Measurements from ENCODE around the gene MYH4. TPM values are rescaled to one million over a fixed set of nuclear protein-coding genes. Genes with fewer than 3 reads are reported as not detected.

MYH4 gene
- total RNA-seq: not detected

GRCh38 chr17:10469459-10469858, at the start of gene MYH4:
TSS of gene MYH4 (minus strand) at chr17:10469559. CDS start at chr17:10466745, 2,814 bp downstream.
- Mint-ChIP-seq H3K4me3 (no peak within 1 kb of the TSS), H3K27me3 (no peaks in the 10 kb centered on the region), H3K9me3 (no peaks in the 10 kb centered on the region), H3K36me3 (ENCODE audit: low read depth) (no peaks in the 10 kb centered on the region), H3K27ac (no peak within 1 kb of the TSS), H3K4me1 (no peaks in the 10 kb centered on the region)
- CTCF ChIA-PET: no interaction called here
- DNase-seq: no peak
- POLR2A ChIA-PET: no interaction called here

- no peaks in the 10 kb centered on the region for H3K36me3 Mint-ChIP-seq (ENCODE audit: low read depth)
- H3K27ac Mint-ChIP-seq: no peak within 1 kb of the TSS
- DNase-seq: no peak
- no peak within 1 kb of the TSS for H3K4me3 Mint-ChIP-seq
- no peaks in the 10 kb centered on the region for H3K9me3 Mint-ChIP-seq
- ChIA-PET CTCF (interaction anchor here (0.6 to 0.7 kb wide), 2 partner anchors 84 to 310 kb away, joined by 3 read pairs; no protein-coding TSS in a partner anchor), POLR2A (no interaction called here)
- no peaks in the 10 kb centered on the region for H3K4me1 Mint-ChIP-seq
- no peaks in the 10 kb centered on the region for H3K27me3 Mint-ChIP-seq
These were observed 49.1 kb upstream of the MYH4 start, which contains the start of gene MYH1 for GRCh38 chr17:10518271-10519037. TSS of gene MYH1 (minus strand) at chr17:10518542. CDS start at chr17:10516642, 1,900 bp downstream.

- DNase-seq: no peak
- Mint-ChIP-seq H3K9me3 (no peaks in the 10 kb centered on the region), H3K27ac (no peak overlapping the region), H3K27me3 (no peaks in the 10 kb centered on the region), H3K36me3 (ENCODE audit: low read depth) (no peaks in the 10 kb centered on the region), H3K4me3 (no peak overlapping the region), H3K4me1 (no peaks in the 10 kb centered on the region)
- POLR2A ChIA-PET: no interaction called here
- CTCF ChIA-PET: no interaction called here
These were observed 47.3 kb upstream of the MYH4 start for GRCh38 chr17:10516638-10517037.

DNA sequence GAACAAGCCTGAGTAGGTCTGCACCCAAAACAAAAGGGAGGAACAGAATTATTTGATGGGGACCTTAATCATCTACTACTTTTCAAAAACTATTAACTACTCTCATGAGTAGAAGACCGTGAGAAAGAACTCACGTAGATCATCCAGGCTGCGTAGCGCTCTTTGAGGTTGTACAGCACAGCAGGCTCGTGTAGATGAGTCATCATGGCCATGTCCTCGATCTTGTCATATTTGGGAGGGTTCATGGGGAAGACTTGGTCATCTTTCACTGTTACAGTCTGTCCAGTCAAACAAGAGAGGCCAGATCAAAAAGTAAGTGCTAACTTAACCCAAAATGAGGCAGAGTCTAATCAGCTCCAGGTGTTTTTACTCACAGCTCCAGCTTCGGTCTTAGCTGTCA, 46.7 kb upstream of the MYH4 start:
- no peak for DNase-seq
- Mint-ChIP-seq H3K27me3 (no peaks in the 10 kb centered on the region), H3K9me3 (no peaks in the 10 kb centered on the region), H3K4me3 (no peak overlapping the region), H3K4me1 (no peaks in the 10 kb centered on the region), H3K36me3 (ENCODE audit: low read depth) (no peaks in the 10 kb centered on the region), H3K27ac (no peak overlapping the region)
- POLR2A ChIA-PET: no interaction called here
- CTCF ChIA-PET: no interaction called here

- H3K27me3 Mint-ChIP-seq: no peaks in the 10 kb centered on the region
- ChIA-PET POLR2A (no interaction called here), CTCF (no interaction called here)
- H3K27ac Mint-ChIP-seq: no peak overlapping the region
- DNase-seq: no peak
- no peaks in the 10 kb centered on the region for H3K9me3 Mint-ChIP-seq
- no peak overlapping the region for H3K4me3 Mint-ChIP-seq
- H3K4me1 Mint-ChIP-seq: no peaks in the 10 kb centered on the region
- no peaks in the 10 kb centered on the region for H3K36me3 Mint-ChIP-seq (ENCODE audit: low read depth)
These were observed 44.1 kb upstream of the MYH4 start for GRCh38 chr17:10513299-10514067.

DNA sequence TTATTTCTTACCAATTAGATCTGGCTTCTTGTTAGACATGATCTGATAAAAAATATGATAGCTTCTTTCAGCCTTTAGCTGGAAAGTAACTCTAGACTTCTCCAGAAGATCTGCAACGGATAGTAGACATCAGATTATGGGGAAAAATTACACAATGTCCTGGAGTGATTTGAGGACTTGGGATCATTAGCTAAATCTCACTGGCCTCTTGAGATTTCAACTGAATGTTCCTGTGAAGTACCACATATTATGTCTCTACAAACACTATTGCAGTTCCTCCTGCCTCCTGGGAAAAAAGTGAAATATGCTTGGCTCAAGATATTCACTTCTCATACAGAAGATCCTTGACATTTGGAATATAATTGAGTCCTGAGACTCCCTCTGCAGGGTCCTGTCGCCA, 43.5 kb upstream of the MYH4 start:
- no peaks in the 10 kb centered on the region for H3K4me1 Mint-ChIP-seq
- H3K4me3 Mint-ChIP-seq: no peak overlapping the region
- no peak overlapping the region for H3K27ac Mint-ChIP-seq
- H3K36me3 Mint-ChIP-seq (ENCODE audit: low read depth): no peaks in the 10 kb centered on the region
- no peaks in the 10 kb centered on the region for H3K9me3 Mint-ChIP-seq
- DNase-seq: no peak
- ChIA-PET CTCF (no interaction called here), POLR2A (no interaction called here)
- no peaks in the 10 kb centered on the region for H3K27me3 Mint-ChIP-seq

DNA sequence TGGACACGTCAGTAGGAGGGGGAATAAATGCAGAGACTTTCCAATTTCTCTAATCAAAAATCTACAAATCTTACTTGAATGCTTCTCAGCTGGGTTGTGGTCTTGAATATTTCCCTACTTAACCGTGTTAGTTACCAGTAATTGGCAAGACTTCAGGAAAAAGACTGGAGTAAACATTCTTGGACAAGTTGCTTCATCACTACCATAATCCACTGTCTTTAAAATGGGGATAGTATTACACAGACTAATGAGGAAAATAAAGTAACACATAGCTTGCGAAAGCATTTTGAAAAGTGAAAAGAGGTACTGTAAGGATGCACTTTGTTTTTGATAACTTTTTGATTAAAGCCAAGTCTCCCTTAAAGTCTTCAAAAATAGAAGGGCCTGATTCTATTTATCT, 30.6 kb upstream of the MYH4 start:
- ChIA-PET POLR2A (no interaction called here), CTCF (no interaction called here)
- H3K4me3 Mint-ChIP-seq: no peak overlapping the region
- H3K27ac Mint-ChIP-seq: no peak overlapping the region
- peaks cover 1% of the 10 kb centered on the region for H3K27me3 Mint-ChIP-seq
- H3K36me3 Mint-ChIP-seq (ENCODE audit: low read depth): no peaks in the 10 kb centered on the region
- no peak for DNase-seq
- no peaks in the 10 kb centered on the region for H3K9me3 Mint-ChIP-seq
- no peaks in the 10 kb centered on the region for H3K4me1 Mint-ChIP-seq

GRCh38 chr17:10492004-10492403, 22.6 kb upstream of the MYH4 start:
- no peaks in the 10 kb centered on the region for H3K36me3 Mint-ChIP-seq (ENCODE audit: low read depth)
- POLR2A ChIA-PET: no interaction called here
- no peaks in the 10 kb centered on the region for H3K27me3 Mint-ChIP-seq
- CTCF ChIA-PET: no interaction called here
- no peak overlapping the region for H3K27ac Mint-ChIP-seq
- no peak for DNase-seq
- peaks cover 22% of the 10 kb centered on the region for H3K9me3 Mint-ChIP-seq
- H3K4me1 Mint-ChIP-seq: no peaks in the 10 kb centered on the region
- no peak overlapping the region for H3K4me3 Mint-ChIP-seq

- DNase-seq: no peak
- CTCF ChIA-PET: no interaction called here
- Mint-ChIP-seq H3K36me3 (ENCODE audit: low read depth) (peaks cover 2% of the 10 kb centered on the region), H3K27ac (no peak overlapping the region), H3K4me1 (no peaks in the 10 kb centered on the region), H3K4me3 (no peak overlapping the region), H3K27me3 (no peaks in the 10 kb centered on the region), H3K9me3 (peaks cover 27% of the 10 kb centered on the region)
- POLR2A ChIA-PET: no interaction called here
These were observed 12.9 kb upstream of the MYH4 start for GRCh38 chr17:10482252-10482651.

DNA sequence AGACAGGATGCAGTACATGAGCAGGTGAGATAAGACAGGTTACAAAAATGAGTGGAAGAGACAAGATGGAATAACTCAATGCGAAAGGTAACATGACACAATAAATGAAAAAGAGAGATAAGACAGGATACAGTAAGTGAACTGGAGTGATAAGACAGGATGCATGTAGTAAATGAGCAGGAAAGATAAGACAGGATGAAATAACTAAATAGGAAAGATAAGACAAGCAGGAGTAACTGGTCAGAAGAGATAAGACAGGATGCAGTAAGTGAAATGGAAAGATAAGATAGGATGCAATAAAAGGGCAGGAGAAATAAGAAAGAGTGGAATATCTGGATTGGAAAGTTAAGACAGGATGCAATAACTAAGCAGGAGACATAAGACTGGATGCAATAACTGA, 8.3 kb upstream of the MYH4 start:
- no peak overlapping the region for H3K27ac Mint-ChIP-seq
- ChIA-PET CTCF (no interaction called here), POLR2A (no interaction called here)
- DNase-seq: no peak
- H3K9me3 Mint-ChIP-seq: peaks cover 5% of the 10 kb centered on the region
- no peaks in the 10 kb centered on the region for H3K4me1 Mint-ChIP-seq
- no peaks in the 10 kb centered on the region for H3K27me3 Mint-ChIP-seq
- H3K36me3 Mint-ChIP-seq (ENCODE audit: low read depth): no peaks in the 10 kb centered on the region
- H3K4me3 Mint-ChIP-seq: no peak overlapping the region

DNA sequence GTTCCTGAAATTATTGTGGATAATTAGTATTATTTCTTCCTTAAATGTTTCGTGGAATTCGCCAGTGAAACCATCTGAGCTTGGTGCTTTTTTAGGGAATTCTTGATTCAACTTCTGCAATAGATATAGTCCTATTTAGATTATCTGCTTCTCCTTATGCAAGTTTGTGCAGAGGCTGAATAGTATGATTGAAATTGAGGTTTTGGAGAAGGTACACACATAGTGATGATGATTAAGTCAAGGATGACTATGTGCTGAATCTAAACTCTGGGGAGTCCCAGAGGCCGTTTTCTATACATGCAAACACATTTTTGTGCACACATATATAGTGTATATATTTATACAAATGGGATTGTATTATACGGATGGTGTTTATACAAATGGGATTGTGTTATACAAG, 5.2 kb upstream of the MYH4 start:
- no peak overlapping the region for H3K4me3 Mint-ChIP-seq
- no peak overlapping the region for H3K27ac Mint-ChIP-seq
- no peaks in the 10 kb centered on the region for H3K27me3 Mint-ChIP-seq
- DNase-seq: no peak
- H3K4me1 Mint-ChIP-seq: no peaks in the 10 kb centered on the region
- H3K36me3 Mint-ChIP-seq (ENCODE audit: low read depth): no peaks in the 10 kb centered on the region
- H3K9me3 Mint-ChIP-seq: no peaks in the 10 kb centered on the region
- ChIA-PET POLR2A (no interaction called here), CTCF (no interaction called here)

- H3K4me1 Mint-ChIP-seq: no peaks in the 10 kb centered on the region
- DNase-seq: no peak
- H3K9me3 Mint-ChIP-seq: no peaks in the 10 kb centered on the region
- ChIA-PET POLR2A (no interaction called here), CTCF (no interaction called here)
- no peaks in the 10 kb centered on the region for H3K36me3 Mint-ChIP-seq (ENCODE audit: low read depth)
- H3K4me3 Mint-ChIP-seq: no peak overlapping the region
- no peak overlapping the region for H3K27ac Mint-ChIP-seq
- no peaks in the 10 kb centered on the region for H3K27me3 Mint-ChIP-seq
These were observed 2.5 kb upstream of the MYH4 start for GRCh38 chr17:10471858-10472257.

DNA sequence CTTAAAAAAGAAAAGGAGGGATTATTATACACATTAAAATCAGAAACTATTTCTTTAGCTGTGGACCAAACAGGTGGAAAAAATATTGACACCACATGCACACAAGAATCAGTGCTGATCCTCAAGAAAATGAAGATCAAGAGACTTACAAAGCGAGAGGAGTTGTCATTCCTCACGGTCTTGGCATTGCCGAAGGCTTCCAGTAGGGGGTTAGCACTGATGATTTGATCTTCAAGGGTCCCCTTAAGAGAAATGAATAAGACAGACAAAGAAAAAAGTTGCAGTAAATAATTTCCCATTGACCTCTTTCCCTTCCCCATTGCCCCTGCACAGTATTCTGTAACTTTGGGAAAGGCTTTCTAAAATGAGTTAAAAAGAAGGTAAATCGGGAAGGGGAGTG, 6.0 kb downstream of the MYH4 start:
- H3K27ac Mint-ChIP-seq: no peak overlapping the region
- H3K4me1 Mint-ChIP-seq: no peaks in the 10 kb centered on the region
- no peak overlapping the region for H3K4me3 Mint-ChIP-seq
- no peaks in the 10 kb centered on the region for H3K36me3 Mint-ChIP-seq (ENCODE audit: low read depth)
- ChIA-PET POLR2A (no interaction called here), CTCF (no interaction called here)
- no peaks in the 10 kb centered on the region for H3K9me3 Mint-ChIP-seq
- DNase-seq: no peak
- peaks cover 2% of the 10 kb centered on the region for H3K27me3 Mint-ChIP-seq

- Mint-ChIP-seq H3K36me3 (ENCODE audit: low read depth) (no peaks in the 10 kb centered on the region), H3K27ac (no peak overlapping the region), H3K9me3 (no peaks in the 10 kb centered on the region), H3K27me3 (peaks cover 2% of the 10 kb centered on the region), H3K4me3 (no peak overlapping the region), H3K4me1 (no peaks in the 10 kb centered on the region)
- POLR2A ChIA-PET: no interaction called here
- CTCF ChIA-PET: no interaction called here
- DNase-seq: no peak
These were observed 9.3 kb downstream of the MYH4 start for GRCh38 chr17:10460062-10460461.

Data from activated CD4-positive, alpha-beta T cell treated with anti-CD3 and anti-CD28 coated beads, Interleukin-2, amount 10 ng/mL, durations not matched to agents 7 days and 5 days (primary cell).